Liver (tissue), 9 donors: ENCODE results near the gene CTNNA2. TPM values are rescaled to one million over a fixed set of nuclear protein-coding genes. Genes with fewer than 3 reads are reported as not detected.

Experiments used
- DNase-seq: peaks from one replicate; pipeline ENCODE4 v3.0.0-alpha.2; 2017; ENCODE audit warnings: low spot score
- H3K27ac ChIP-seq, 2 donors: one replicate each; pipeline ENCODE4 v1.7.0; 2013; ENCODE audit warnings: inconsistent platforms in 2 of 2, low read length in 2 of 2, control low read depth in 1 of 2, low read depth in 1 of 2, mild to moderate bottlenecking in 1 of 2
- H3K27me3 ChIP-seq, 4 donors: one replicate each; pipeline versions ENCODE4 v1.6.1 to v1.7.0; 2013; ENCODE audit warnings: low read length in 3 of 4, inconsistent platforms in 1 of 4, mild to moderate bottlenecking in 1 of 4, moderate library complexity in 1 of 4; ENCODE audit not compliant: control insufficient read depth in 4 of 4, insufficient read depth in 4 of 4
- H3K36me3 ChIP-seq, 4 donors: one replicate each; pipeline versions ENCODE4 v1.6.1 to v1.7.0; 2013; ENCODE audit warnings: low read length in 3 of 4, mild to moderate bottlenecking in 3 of 4, low read depth in 1 of 4, moderate library complexity in 1 of 4; ENCODE audit not compliant: control insufficient read depth in 4 of 4, insufficient read depth in 3 of 4
- H3K4me1 ChIP-seq, 4 donors: one replicate each; pipeline versions ENCODE4 v1.6.1 to v1.7.0; 2013; ENCODE audit warnings: low read length in 3 of 4, mild to moderate bottlenecking in 3 of 4, moderate library complexity in 1 of 4; ENCODE audit not compliant: control insufficient read depth in 4 of 4, insufficient read depth in 4 of 4
- H3K4me3 ChIP-seq, 3 donors: one replicate each; pipeline versions ENCODE4 v1.6.1 to v1.7.0; 2013; ENCODE audit warnings: low read length in 3 of 3, control low read depth in 1 of 3, low read depth in 1 of 3, mild to moderate bottlenecking in 1 of 3
- H3K9ac ChIP-seq, 2 donors: one replicate each; pipeline ENCODE4 v1.7.0; 2013; ENCODE audit warnings: low read length in 2 of 2, mild to moderate bottlenecking in 2 of 2, moderate library complexity in 2 of 2, control low read depth in 1 of 2, low read depth in 1 of 2
- H3K9me3 ChIP-seq, 4 donors: one replicate each; pipeline versions ENCODE4 v1.6.1 to v1.7.0; 2013; ENCODE audit warnings: low read length in 3 of 4; ENCODE audit not compliant: control insufficient read depth in 4 of 4
- EGR1 ChIP-seq, 2 donors: IDR thresholded peaks; 2 replicates each; pipeline ENCODE4 v1.6.1; 2016 to 2018; ENCODE audit warnings: antibody characterized with exemption in 2 of 2, low read depth in 2 of 2
- FOXA1 ChIP-seq: IDR thresholded peaks from 2 replicates; pipeline ENCODE4 v1.6.1; 2016; ENCODE audit warnings: antibody characterized with exemption
- FOXA2 ChIP-seq: IDR thresholded peaks from 2 replicates; pipeline ENCODE4 v1.6.1; 2016; ENCODE audit warnings: antibody characterized with exemption
- GABPA ChIP-seq, 2 donors: IDR thresholded peaks in 1 of 2; conservative IDR thresholded peaks in 1 of 2; 2 replicates each; pipeline ENCODE4 v1.6.1; 2016; ENCODE audit warnings: antibody characterized with exemption in 2 of 2, mild to moderate bottlenecking in 1 of 2, moderate library complexity in 1 of 2
- HNF4G ChIP-seq: IDR thresholded peaks from 2 replicates; pipeline ENCODE4 v1.6.1; 2016; ENCODE audit warnings: antibody characterized with exemption
- JUND ChIP-seq, 2 donors: IDR thresholded peaks; 2 replicates each; pipeline ENCODE4 v1.6.1; 2016; ENCODE audit warnings: antibody characterized with exemption in 2 of 2
- NR2F2 ChIP-seq: IDR thresholded peaks from 2 replicates; pipeline ENCODE4 v1.6.1; 2016; ENCODE audit warnings: antibody characterized with exemption
- RXRA ChIP-seq, 2 donors: IDR thresholded peaks; 2 replicates each; pipeline ENCODE4 v1.6.1; 2017 to 2018; ENCODE audit warnings: antibody characterized with exemption in 2 of 2, mild to moderate bottlenecking in 1 of 2
- SP1 ChIP-seq: IDR thresholded peaks from 2 replicates; pipeline ENCODE4 v1.6.1; 2018; ENCODE audit warnings: antibody characterized with exemption, mild to moderate bottlenecking
- TAF1 ChIP-seq: conservative IDR thresholded peaks from 2 replicates; pipeline ENCODE4 v1.6.1; 2016; ENCODE audit warnings: antibody characterized with exemption, mild to moderate bottlenecking
- YY1 ChIP-seq: IDR thresholded peaks from 2 replicates; pipeline ENCODE4 v1.6.1; 2016; ENCODE audit warnings: antibody characterized with exemption, mild to moderate bottlenecking
- WGBS: extraction: QIAGEN DNeasy Blood & Tissue Kit; methylation state at CpG from one replicate; pipeline ENCODE4 v1.1.7; 2013; 5-methylcytosine and 5-hydroxymethylcytosine counted together
- polyA plus RNA-seq, 2 donors: library from polyadenylated mRNA; stranded (reverse) in 1 of 2; unstranded in 1 of 2; fragments of 200-250 nt in 1 of 2; fragments of >200 nt in 1 of 2; fragmentation: Nextera tagmentation in 1 of 2; extraction: Ambion mirVana in 1 of 2; gene quantifications; one replicate each; pipeline versions ENCODE4 v1.2.1 to v1.2.3, GENCODE V29; 2013 to 2015
- total RNA-seq, 2 donors: library from RNA; depleted of rRNA; stranded (reverse); fragments of >200 nt; gene quantifications; one replicate each; pipeline ENCODE4 v1.2.3, GENCODE V29; 2014
- TF ChIP-seq, protein P1 (sequence below): IDR thresholded peaks from 2 replicates; pipeline ENCODE4 v1.6.1; 2016; ENCODE audit warnings: antibody characterized with exemption
- TF ChIP-seq, protein P2 (sequence below): fragments of 150-350 bp; IDR thresholded peaks from 2 replicates; pipeline ENCODE4 v1.5.1; 2017; ENCODE audit warnings: improper control_type of control experiment, low read depth, low read length; ENCODE audit not compliant: missing input control
- TF ChIP-seq, protein P3 (sequence below): IDR thresholded peaks from 2 replicates; pipeline ENCODE4 v1.6.1; 2016; ENCODE audit warnings: antibody characterized with exemption
- TF ChIP-seq, protein P4 (sequence below): IDR thresholded peaks from 2 replicates; pipeline ENCODE4 v1.6.1; 2016; ENCODE audit warnings: antibody characterized with exemption
- donor health status: healthy.
- donor health status: healthy.
- donor health status: healthy.
- donor health status: healthy.
- donor health status: healthy.

The CTNNA2 gene
- total and polyA plus RNA-seq, 4 donors = 0.05 TPM; not detected in 3

DNA sequence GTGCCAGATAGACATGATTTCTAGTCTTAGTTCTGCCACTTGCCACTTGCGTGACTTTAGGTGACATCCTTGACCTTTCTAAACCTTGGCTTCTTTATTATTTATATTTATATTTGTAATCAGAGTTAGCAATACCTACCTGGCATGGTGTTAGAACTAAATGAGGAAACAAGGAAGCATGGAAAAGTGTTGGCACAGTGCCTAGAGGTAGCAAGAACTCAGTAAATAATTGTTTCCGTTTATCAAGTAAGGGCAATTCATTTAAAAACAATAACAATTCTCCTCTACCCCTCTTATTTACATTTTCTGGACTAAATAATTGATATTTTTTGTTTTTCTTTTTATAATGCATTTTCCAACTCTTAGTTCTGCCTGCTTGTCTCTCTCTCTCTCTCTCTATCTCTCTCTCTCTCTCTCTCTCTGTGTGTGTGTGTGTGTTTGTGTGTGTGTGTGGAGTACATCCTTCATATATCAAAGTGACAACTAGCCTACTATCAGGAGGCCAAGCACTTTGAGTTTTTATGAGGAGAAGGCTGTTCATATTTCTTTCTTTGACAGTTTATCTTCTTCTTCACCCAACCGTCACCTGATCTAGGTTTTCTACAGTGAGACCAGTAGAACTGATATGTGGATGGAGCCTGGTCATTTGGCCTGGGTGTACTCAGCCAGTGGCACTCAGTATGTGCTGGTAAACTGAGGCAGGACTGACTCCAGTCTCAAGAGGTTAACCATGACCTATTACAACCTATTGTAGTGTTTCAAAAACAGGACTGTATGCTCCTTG is 657.2 kb downstream of the CTNNA2 start:
- no peak overlapping the region for H3K9ac ChIP-seq
- TF ChIP-seq NR2F2 (no peak), FOXA1 (no peak), RXRA (IDR thresholded peaks at IDR 0.05) (no peak), TAF1 (no peak), GABPA (IDR thresholded peaks at IDR 0.05 in 1 of 2, conservative IDR thresholded peaks at IDR 0.05 in 1 of 2) (no peak), HNF4G (no peak), YY1 (no peak)
- TF ChIP-seq, protein P1, sequence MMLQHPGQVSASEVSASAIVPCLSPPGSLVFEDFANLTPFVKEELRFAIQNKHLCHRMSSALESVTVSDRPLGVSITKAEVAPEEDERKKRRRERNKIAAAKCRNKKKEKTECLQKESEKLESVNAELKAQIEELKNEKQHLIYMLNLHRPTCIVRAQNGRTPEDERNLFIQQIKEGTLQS = no peak
- TF ChIP-seq, protein P2, sequence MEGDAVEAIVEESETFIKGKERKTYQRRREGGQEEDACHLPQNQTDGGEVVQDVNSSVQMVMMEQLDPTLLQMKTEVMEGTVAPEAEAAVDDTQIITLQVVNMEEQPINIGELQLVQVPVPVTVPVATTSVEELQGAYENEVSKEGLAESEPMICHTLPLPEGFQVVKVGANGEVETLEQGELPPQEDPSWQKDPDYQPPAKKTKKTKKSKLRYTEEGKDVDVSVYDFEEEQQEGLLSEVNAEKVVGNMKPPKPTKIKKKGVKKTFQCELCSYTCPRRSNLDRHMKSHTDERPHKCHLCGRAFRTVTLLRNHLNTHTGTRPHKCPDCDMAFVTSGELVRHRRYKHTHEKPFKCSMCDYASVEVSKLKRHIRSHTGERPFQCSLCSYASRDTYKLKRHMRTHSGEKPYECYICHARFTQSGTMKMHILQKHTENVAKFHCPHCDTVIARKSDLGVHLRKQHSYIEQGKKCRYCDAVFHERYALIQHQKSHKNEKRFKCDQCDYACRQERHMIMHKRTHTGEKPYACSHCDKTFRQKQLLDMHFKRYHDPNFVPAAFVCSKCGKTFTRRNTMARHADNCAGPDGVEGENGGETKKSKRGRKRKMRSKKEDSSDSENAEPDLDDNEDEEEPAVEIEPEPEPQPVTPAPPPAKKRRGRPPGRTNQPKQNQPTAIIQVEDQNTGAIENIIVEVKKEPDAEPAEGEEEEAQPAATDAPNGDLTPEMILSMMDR = no peak
- H3K9me3 ChIP-seq = peaks cover 0 to 1% (median 0%) of the 10 kb centered on the region in 4 donors
- H3K27ac ChIP-seq = no peak overlapping the region
- WGBS = 73% methylated on average over 3 of the region's 3 CpGs
- no peak for DNase-seq
- H3K36me3 ChIP-seq = no peaks in the 10 kb centered on the region
- H3K27me3 ChIP-seq = peaks cover 0 to 2% (median 0%) of the 10 kb centered on the region in 4 donors
- H3K4me3 ChIP-seq = no peak overlapping the region
- H3K4me1 ChIP-seq = no peaks in the 10 kb centered on the region

DNA sequence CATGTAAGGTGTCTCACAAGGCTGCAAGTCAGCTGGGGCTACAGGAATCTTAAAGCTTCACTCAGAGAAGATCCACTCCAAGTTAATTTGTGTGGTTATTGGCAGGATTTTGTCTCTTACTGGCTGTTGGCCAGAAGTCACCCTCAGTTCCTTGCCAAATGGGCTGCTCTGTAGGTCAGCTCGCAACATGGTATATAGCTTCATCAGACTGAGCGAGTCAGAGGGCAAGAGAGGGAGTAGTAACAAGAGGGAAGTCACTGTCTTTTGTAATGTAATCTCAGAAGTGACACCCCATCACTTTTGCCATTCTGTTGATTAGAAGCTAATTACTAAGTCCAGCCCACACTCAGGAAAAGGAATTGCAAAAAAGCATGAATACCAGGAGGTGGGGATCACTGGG is 672.2 kb downstream of the CTNNA2 start:
- Histone ChIP-seq H3K4me1 (no peaks in the 10 kb centered on the region), H3K27me3 (no peaks in the 10 kb centered on the region), H3K36me3 (no peaks in the 10 kb centered on the region), H3K27ac (no peak overlapping the region), H3K4me3 (no peak overlapping the region), H3K9ac (no peak overlapping the region), H3K9me3 (peaks cover 0 to 5% (median 4%) of the 10 kb centered on the region in 4 donors)
- no peak for DNase-seq
- no peak for TF ChIP-seq GABPA (IDR thresholded peaks at IDR 0.05 in 1 of 2, conservative IDR thresholded peaks at IDR 0.05 in 1 of 2)
- no peak for TF ChIP-seq HNF4G
- WGBS = 48% methylated on average over 2 of the region's 2 CpGs

DNA sequence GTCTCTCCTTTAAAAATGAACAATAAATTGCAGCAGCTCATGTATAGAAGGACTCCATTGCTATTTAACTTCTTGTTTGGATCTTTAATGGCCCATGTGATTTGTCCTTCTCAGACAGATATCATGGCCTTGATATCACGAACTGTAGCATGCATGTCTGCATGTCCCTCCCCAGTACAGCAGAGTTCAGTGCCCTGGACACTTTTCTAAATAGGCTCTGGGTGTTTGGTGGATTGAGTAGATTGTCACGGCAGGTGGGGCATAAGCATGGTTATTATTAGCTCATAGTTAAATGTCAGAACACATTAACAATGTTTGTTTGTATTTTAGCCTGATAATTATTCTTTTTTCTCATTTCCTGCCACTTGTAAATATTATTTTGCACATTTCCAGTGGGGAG is 673.4 kb downstream of the CTNNA2 start:
- H3K9me3 ChIP-seq = peaks cover 0 to 3% (median 0%) of the 10 kb centered on the region in 4 donors
- no peaks in the 10 kb centered on the region for H3K27me3 ChIP-seq
- H3K9ac ChIP-seq = no peak overlapping the region
- WGBS = 64% methylated on average over 2 of the region's 2 CpGs
- no peak for DNase-seq
- no peak overlapping the region for H3K27ac ChIP-seq
- H3K4me3 ChIP-seq = no peak overlapping the region
- no peaks in the 10 kb centered on the region for H3K4me1 ChIP-seq
- H3K36me3 ChIP-seq = no peaks in the 10 kb centered on the region
- TF ChIP-seq SP1 (no peak), FOXA2 (no peak), RXRA (IDR thresholded peaks at IDR 0.05) (no peak), GABPA (IDR thresholded peaks at IDR 0.05 in 1 of 2, conservative IDR thresholded peaks at IDR 0.05 in 1 of 2) (no peak), EGR1 (IDR thresholded peaks at IDR 0.05; ENCODE audit: low read depth in 2 of 2) (no peak), YY1 (no peak), NR2F2 (no peak), HNF4G (no peak), JUND (IDR thresholded peaks at IDR 0.05) (no peak), FOXA1 (no peak)
- TF ChIP-seq, protein P3, sequence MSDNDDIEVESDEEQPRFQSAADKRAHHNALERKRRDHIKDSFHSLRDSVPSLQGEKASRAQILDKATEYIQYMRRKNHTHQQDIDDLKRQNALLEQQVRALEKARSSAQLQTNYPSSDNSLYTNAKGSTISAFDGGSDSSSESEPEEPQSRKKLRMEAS = no peak
- TF ChIP-seq, protein P1 = no peak
- TF ChIP-seq, protein P2 = no peak
- TF ChIP-seq, protein P4, sequence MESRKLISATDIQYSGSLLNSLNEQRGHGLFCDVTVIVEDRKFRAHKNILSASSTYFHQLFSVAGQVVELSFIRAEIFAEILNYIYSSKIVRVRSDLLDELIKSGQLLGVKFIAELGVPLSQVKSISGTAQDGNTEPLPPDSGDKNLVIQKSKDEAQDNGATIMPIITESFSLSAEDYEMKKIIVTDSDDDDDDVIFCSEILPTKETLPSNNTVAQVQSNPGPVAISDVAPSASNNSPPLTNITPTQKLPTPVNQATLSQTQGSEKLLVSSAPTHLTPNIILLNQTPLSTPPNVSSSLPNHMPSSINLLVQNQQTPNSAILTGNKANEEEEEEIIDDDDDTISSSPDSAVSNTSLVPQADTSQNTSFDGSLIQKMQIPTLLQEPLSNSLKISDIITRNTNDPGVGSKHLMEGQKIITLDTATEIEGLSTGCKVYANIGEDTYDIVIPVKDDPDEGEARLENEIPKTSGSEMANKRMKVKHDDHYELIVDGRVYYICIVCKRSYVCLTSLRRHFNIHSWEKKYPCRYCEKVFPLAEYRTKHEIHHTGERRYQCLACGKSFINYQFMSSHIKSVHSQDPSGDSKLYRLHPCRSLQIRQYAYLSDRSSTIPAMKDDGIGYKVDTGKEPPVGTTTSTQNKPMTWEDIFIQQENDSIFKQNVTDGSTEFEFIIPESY = no peak
